Measurements from ENCODE around the gene RSPH9. TPM values are rescaled to one million over a fixed set of nuclear protein-coding genes. Genes with fewer than 3 reads are reported as not detected.
A peak's percentile ranks its signal among the peaks of the same experiment; 100 is the strongest.

RSPH9 gene
- 0.28 TPM for total RNA-seq (2021; ENCODE audit: unreplicated experiment)
- polyA plus RNA-seq (2012; ENCODE audit: insufficient read length), result 1.8 TPM
- percentile 34 among the genes with signal in this experiment for Bru-seq, nascent RNA
- percentile 42 among the genes with signal in this experiment for BruChase-seq, experiment 1, labeled RNA remaining after a 2-hour chase
- BruChase-seq, experiment 2, labeled RNA remaining after a 6-hour chase, result percentile 41 among the genes with signal in this experiment
- long read RNA-seq, partial matches to known transcripts, result 1 of 4 reads
- long read RNA-seq, other reads (novel, unspliced or antisense), result 3 of 4 reads

GRCh38 chr6:43644940-43645612, at the start of gene RSPH9:
Gene RSPH9 (plus strand): TSS chr6:43645036. CDS start chr6:43645099, 63 bp downstream.
- ChIA-PET CTCF (no interaction called here), POLR2A (no interaction called here)
- H3K4me1 ChIP-seq (ENCODE audit: control insufficient read depth, insufficient read depth, low read length), result peaks cover 2% of the 10 kb centered on the region; the same call in 1 of the 2 replicates
- ATAC-seq, result peak; percentile 84
- H3K27me3 ChIP-seq (ENCODE audit: control insufficient read depth, insufficient read depth, low read length), result no peaks in the 10 kb centered on the region
- peak within 1 kb of the TSS; percentile 42 to 54 for H3K4me3 ChIP-seq (ENCODE audit: low read depth in 2 of 2, low read length in 2 of 2)
- intact Hi-C loops (cut with micrococcal nuclease; ENCODE audit: unreplicated experiment) (no loop called here), in situ Hi-C loops (cut with HindIII; ENCODE audit: low pct_unique_long_range_greater_than_20kb, low sequenced_read_pairs) (no loop called here)
- TF ChIP-seq SIN3A (IDR thresholded peaks at IDR 0.05; ENCODE audit: borderline replicate concordance, insufficient read depth, low read depth, low read length) (no peak), TCF7L2 (IDR thresholded peaks at IDR 0.05; ENCODE audit: low read depth, low read length) (no peak), REST (IDR thresholded peaks at IDR 0.05; ENCODE audit: insufficient read depth in 1 of 2, low read depth in 2 of 2, low read length in 1 of 2) (no peak), CTCF (IDR thresholded peaks at IDR 0.05) (no peak), POLR2AphosphoS5 (IDR thresholded peaks at IDR 0.05; ENCODE audit: low read depth, low read length) (no peak)
- no peaks in the 10 kb centered on the region for H3K9me3 ChIP-seq (ENCODE audit: control insufficient read depth, insufficient read depth, low read depth, low read length)
- H3K36me3 ChIP-seq (ENCODE audit: control insufficient read depth, insufficient read depth, low read length), result no peaks in the 10 kb centered on the region
- BruUV-seq (replicated peaks), result no TSS peak
- no peak for DNase-seq (ENCODE audit: low read depth, low spot score)
- H3K27ac ChIP-seq (ENCODE audit: low read length), result no peak within 1 kb of the TSS

GRCh38 chr6:43600595-43600994, 44.2 kb upstream of the RSPH9 start:
- Histone ChIP-seq H3K27ac (ENCODE audit: low read length) (no peak overlapping the region), H3K36me3 (ENCODE audit: control insufficient read depth, insufficient read depth, low read length) (peaks cover 20% of the 10 kb centered on the region), H3K4me3 (ENCODE audit: low read depth in 2 of 2, low read length in 2 of 2) (no peak overlapping the region), H3K9me3 (ENCODE audit: control insufficient read depth, insufficient read depth, low read depth, low read length) (no peaks in the 10 kb centered on the region), H3K4me1 (ENCODE audit: control insufficient read depth, insufficient read depth, low read length) (no peaks in the 10 kb centered on the region), H3K27me3 (ENCODE audit: control insufficient read depth, insufficient read depth, low read length) (no peaks in the 10 kb centered on the region)
- in situ Hi-C loops (cut with HindIII; ENCODE audit: low pct_unique_long_range_greater_than_20kb, low sequenced_read_pairs) (no loop called here), intact Hi-C loops (cut with micrococcal nuclease; ENCODE audit: unreplicated experiment) (no loop called here)
- no peak for DNase-seq (ENCODE audit: low read depth, low spot score)
- no peak for ATAC-seq
- BruUV-seq (replicated peaks), result no TSS peak
- CTCF ChIA-PET, result no interaction called here
- TF ChIP-seq REST (IDR thresholded peaks at IDR 0.05; ENCODE audit: insufficient read depth in 1 of 2, low read depth in 2 of 2, low read length in 1 of 2) (no peak), CTCF (IDR thresholded peaks at IDR 0.05) (no peak), POLR2AphosphoS5 (IDR thresholded peaks at IDR 0.05; ENCODE audit: low read depth, low read length) (no peak), SIN3A (IDR thresholded peaks at IDR 0.05; ENCODE audit: borderline replicate concordance, insufficient read depth, low read depth, low read length) (no peak), TCF7L2 (IDR thresholded peaks at IDR 0.05; ENCODE audit: low read depth, low read length) (no peak)
- POLR2A ChIA-PET, result no interaction called here
